ENCODE data around the gene FBXW5. TPM values are rescaled to one million over a fixed set of nuclear protein-coding genes. Genes with fewer than 3 reads are reported as not detected.

Gene FBXW5
- polyA plus RNA-seq, 1 donor: 41.2 TPM

DNA sequence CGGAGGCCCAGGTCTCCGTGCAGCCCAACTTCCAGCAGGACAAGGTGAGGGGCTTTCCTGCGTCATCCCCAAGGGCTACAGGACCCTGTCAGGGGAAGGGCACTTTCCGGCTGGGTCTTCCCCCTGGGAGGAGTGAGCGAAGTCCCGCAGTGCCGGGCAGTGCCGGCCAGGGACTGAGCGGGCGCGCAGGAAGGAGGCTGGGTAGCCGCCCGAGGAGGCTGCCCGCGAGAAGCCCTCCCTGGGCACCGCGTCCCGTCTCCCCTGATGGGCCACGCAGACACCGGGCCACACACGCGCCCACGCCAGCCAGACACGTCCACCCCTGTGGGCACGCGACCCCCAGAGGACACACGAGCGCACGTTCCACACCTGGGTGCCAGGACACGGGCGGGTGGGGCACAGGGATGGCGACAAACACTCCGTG is 33.1 kb upstream of the FBXW5 start:
- no peak for DNase-seq (ENCODE audit: low read depth)

DNA sequence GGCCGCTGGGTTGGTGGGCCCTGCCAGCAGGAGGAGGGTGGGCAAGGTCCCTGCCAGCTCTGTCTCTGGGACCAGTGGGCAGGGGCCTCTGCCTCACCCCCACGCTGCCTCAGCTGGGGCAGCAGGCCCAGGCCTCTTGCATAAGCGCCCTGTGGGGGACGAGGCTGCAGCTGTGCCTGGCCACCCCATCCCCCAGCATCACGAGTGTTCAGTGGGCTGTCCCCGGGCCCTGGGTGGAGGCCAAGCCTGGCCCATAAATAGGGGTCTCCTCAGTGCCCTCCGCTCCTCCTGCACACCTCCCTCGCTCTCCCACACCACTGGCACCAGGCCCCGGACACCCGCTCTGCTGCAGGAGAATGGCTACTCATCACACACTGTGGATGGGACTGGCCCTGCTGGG is 32.7 kb upstream of the FBXW5 start, which contains the start of gene PTGDS:
TSS of gene PTGDS (plus strand) at position 282 of the 400 bp plus-strand sequence. CDS start at position 357, 75 bp downstream.
- DNase-seq (ENCODE audit: low read depth): no peak

DNA sequence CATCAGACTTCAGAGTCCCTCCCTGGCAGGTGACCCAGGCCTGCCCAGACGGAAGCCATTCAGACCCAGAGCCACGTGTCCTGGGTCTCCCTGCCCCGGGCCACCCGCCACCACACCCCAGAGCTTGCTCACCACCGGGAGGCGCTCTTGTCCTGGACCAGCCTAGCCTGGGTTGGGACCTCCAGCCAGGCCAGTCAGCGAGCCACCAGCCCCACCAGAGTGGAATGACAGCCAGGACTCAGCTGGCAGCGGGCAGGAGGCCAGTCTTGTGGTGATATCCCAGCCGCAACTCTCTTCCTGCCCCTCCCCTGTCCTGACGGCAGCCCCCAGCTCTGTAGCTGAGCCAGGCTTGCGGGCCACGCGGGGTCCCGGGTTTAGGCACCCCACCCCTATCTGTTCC is 31.1 kb upstream of the FBXW5 start:
- no peak for DNase-seq (ENCODE audit: low read depth)

DNA sequence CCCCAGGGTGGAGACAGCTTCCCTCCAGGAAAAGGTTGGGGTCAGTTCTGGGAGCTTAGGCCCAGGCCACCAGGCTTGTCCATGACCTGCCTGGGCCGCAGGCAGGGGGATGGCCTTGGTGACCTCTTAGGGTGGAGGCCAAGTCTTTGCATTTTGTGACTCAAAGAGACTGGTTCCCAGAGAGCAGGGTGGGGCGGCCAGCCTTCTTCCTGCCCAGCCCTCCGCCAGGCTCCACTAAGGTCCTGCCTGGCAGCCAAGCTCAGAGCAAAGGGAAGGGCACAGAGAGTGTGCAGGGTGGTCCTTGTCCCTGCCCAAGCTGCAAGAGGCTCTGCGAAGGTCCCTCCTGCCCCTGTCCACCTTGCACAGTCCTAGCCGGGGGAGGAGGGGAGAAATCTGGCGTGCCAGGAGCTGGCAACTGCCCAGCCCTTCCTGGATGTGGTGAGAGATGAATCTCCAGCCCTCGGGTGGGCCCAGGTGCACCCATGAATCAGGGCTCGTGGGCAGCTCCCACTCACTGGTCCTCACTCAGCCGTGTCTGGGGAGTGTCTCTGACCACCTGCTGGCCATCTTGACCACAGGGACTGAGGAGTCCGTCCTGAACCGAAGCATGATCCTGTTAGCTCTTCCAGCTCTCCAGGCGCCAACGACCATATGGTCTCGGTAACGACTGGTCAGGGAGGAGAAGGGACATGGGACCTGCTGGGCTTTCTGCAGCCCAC is 30.4 kb upstream of the FBXW5 start:
- no peak for DNase-seq (ENCODE audit: low read depth)

DNA sequence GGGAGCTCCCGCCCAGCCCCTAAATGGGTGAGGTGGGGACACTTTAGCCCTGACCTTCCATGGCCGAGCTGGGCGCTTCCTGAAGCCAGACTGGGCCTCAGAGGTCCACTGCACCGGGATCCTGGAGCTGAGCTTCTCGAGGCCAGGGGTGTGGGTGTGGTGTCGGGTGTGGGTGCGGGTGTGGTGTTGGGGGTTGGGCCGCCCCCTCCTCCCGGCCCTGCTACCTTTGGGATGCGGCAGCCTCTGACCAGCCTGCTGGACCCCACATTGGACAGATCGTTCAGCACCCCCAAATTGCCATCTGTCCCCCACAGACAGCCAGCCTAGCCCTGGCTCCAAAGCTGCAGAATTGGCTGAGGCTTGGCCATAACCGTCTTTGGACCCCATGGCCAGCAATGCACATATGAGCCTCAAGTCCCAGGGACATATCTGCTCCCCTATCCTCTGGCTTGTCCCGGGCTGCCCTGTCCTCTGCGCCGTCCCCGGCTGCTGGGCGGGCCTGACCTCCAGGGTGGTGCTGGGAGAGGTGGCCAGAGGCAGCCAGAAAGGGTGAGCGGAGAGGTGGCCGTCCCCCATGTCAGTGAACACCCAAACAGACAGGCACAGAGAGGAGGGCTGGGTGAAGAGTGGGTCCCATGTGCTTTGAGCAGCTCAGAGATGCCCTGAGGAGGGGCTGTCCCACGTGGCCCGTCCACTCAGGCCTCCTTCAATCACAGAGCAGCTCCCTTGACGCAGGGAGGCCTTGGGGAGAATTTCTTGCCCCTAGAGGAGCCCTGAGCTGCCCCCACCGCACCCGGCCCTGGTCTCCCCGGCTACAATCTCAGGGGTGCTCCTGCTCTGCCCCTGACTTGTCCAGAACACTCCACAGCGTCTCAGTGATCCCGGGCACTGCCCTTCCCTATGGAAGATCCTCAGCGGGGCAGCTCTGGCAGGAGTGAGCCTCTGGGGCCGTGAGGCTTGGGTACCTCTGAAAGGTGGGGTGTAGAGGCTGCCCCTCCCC is 29.4 kb upstream of the FBXW5 start:
- no peak for DNase-seq (ENCODE audit: low read depth)

DNA sequence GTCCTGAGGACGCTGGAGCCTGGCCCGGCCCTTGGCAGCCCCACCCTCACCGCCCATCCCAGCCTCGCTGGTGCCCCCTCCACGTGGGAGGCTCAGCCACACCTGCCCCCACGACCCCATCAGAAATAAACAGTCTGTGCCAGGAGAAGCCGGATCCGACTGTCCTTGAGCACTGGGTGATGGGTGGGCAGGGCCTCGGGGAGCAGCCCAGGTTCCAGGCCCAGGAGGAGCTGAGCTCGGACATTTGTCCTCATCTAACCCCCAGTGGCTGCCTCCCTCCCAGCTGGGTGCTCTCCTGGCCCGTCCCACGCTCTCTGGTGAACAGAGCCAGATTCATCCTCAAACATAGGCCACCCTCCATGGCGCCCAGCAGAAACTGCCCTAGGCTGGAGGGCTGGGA is 28.2 kb upstream of the FBXW5 start:
- no peak for DNase-seq (ENCODE audit: low read depth)

DNA sequence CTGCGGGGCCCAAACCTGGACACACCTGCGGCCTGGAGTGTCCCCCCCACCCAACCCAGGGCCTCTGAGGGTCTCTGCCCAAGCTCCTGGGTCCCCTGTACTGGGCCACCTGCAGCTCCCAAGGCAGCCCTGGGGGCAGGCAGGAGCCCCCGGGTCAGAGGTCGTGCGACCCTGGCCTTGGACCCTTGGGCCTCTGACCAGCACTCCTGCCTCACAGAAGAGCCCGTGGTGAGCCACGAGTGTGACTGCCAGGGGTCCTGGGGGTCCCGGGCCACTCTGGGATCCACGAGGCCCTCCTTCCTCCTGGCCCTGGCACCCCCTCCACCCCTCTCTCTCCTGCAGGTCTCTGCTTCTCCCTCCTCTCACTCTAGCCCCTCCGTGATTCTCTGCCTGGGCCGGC is 27.8 kb upstream of the FBXW5 start:
- DNase-seq (ENCODE audit: low read depth): no peak

DNA sequence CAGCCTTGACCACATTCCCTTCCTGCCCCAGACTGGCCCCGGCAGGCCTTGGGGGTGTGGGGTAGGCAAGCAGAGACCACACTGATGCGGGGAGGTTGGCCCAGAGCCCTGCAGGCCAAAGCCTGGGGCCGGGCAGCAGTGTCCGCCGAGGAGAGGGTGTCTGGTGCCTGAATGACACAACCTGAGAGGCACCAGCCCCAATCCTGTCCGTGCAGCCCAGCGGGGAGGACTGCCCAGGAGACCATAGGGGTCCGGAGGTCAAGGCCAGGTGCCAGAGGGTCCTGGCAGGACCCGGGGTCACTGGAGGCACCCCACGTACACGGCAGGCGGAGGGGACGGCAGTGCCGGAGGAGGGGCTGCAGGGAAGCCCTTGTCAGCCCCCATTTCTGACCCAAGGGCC is 27.2 kb upstream of the FBXW5 start:
- no peak for DNase-seq (ENCODE audit: low read depth)

DNA sequence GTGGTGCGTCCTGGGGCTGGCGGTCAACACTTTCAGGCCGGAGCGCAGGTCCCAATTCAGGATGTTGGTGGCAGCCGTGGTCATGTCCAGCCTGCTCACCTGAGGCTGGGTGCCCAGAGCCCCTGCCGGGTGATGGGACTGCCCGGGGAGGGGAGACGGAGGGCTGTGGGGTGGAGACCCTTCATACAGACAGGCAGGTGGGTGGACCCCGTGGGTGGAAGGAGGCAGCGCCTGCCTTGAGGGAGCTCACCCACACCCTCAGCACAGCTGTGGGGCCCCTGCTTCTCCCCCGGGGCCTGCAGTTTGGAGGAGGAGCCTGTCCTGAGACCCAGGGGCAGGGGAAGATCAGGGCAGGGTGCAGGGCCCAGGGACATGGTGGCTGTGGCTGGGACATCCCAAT is 25.8 kb upstream of the FBXW5 start:
- no peak for DNase-seq (ENCODE audit: low read depth)

DNA sequence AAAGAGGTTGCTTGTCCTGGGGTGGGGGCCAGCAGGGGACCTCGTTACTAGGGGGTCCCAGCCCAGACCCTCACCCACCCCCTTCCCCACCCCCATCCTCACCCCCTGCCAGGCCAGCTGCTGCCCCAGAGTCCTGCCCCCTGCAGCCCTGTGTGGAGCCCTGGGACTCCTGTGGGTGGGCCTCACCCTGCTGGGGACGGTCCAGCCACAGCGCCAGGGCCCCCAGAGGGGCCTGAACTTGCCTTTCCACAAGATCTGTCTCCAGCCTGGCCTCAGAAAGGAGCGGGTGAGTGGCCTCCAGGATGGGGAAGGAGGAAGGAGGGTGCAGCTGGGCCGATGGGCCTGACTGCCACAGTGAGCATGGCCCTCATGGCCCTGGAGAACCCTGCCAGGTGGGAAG is 25.2 kb upstream of the FBXW5 start:
- no peak for DNase-seq (ENCODE audit: low read depth)

DNA sequence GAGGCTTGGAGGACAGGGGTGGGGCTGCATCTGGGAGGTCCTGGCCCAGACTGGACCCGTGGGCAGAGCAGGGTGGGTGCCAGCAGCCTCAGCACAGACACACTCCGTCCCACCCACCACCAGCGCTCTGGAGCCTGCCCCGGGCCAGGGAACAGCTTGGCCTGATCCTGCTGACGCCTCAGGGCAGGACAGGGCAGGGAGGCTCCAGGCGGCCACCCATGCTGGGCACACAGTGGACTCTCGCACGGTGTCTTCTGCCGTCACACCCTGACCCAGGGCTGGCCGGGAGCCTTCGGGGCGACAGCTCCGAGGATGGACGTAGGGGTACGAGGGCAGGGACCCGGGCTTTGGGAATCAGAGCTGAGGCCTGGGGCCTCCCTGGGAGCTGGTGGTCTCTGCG is 24.6 kb upstream of the FBXW5 start:
- no peak for DNase-seq (ENCODE audit: low read depth)

DNA sequence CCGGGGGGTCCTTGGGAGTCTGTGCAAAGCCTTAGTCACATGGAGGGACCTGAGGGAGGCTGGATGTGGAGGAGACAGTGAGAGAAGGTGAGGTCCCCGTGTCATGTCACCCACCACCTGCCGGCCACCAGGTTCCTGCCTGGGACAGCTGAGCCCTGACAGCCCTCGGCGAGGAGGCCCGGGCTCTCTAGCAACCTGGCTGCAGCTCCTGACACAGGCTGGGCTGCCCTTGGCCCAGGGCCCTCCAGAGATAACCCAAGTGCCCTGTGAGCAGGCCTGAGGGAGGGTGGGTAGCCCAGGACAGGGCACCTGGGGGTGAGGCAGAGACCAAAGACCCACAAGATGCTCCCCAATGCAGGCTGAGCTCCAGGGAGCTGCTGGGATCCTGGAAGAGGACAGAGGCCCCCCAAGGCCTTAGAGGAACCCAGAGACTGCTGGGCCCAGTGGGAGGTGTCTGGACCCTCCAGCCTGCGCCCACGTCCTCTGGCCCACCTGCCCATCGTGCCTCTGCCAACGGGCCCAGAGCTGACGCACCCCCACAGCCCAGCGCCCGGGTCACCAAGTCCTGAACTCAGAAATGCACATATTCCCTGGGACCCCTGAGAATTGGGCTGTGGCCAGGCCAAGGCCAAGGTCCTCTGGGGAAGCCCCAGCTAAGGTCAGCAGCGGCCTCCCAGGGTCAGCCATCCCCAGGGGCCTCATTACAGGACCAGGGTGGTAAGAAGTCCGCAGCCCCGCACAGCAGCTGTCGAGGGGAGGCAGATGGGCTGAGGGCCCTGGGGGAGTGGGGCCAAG is 24.0 kb upstream of the FBXW5 start:
- no peak for DNase-seq (ENCODE audit: low read depth)

DNA sequence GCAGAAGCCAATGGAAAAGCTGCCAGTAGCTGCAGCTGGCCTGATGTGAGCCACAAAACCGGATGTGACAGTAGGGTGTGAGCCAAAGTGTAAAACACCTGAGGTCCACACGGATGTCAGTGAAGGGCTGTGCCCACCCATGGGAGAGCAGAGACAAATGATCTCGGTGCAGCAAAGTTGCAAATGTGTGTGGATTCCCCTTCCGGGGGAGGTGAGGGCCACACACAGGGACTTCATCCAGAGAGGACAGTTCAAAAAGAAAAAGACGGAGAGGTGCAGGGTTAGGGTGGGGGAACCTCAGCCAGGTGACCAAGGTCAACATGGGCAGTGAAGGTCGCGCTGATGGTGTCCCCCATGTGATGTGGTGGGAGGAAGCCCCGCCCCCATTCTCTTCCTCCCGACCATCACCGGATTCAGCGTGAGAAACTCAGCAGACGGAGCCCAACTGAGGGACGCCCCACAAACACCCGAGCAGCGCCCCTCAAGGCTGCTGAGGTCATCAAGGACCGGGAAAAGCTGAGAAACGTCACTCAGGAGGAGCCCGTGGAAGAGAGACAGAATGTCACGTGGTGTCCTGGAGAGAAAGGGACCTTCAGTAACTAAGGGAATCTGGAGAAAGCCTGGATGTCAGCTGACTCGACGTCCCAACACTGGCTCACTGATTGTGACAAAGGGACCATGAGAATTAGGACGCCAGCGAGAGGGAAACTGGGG is 21.4 kb upstream of the FBXW5 start:
- no peak for DNase-seq (ENCODE audit: low read depth)

DNA sequence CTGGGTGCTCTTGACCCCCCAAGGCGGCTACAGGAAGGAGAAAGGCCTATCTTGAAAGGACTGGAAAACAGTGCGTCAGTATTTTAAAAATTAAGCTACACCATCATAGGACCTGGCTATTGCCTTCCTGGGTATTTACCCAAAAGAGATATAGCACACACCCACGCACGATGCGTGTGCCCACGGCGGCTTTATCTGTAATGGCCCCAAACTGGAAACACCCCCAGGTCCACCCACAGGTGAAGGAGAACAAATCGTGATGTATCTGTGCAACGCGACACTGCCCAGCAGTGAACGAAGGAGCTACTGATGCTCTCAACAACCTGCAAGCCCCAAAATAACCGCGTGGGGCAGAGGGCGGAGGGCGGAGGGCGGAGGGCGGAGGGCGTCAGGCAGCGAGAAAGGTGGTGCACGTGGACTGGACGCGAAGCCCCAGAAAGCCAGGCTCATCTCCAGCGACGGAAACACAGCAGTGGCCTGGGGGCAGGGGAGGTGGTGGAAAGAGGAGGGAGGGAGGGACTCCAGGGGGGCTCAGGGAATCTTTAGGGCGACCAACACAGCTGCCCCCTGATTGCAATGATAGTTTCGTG is 20.4 kb upstream of the FBXW5 start:
- DNase-seq (ENCODE audit: low read depth): no peak

DNA sequence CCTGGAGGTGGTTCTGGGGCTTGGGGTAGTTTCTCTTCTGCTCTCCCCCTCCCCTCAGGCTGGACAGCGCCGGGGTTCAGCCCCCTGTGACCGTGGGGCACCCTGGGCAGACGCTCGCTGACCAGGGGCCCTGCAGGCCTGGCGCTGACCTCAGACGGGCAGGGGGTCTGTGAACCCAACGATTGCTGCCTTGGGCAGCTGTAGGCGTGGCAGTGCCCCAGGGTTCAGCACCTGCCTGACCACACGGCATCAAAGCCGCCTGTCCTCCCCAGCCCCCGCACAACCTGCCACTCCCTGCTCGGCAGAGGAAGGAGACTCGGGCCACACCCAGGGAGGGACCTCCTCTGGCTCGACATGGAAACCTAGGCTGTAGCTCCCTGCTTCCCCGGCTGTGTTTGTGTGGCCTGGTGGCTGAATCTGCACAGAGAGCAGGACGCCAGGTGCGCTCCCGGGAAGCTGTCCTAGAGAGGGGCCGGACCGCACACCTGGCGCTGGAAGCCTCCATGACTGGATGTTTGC is 19.7 kb upstream of the FBXW5 start:
- no peak for DNase-seq (ENCODE audit: low read depth)

DNA sequence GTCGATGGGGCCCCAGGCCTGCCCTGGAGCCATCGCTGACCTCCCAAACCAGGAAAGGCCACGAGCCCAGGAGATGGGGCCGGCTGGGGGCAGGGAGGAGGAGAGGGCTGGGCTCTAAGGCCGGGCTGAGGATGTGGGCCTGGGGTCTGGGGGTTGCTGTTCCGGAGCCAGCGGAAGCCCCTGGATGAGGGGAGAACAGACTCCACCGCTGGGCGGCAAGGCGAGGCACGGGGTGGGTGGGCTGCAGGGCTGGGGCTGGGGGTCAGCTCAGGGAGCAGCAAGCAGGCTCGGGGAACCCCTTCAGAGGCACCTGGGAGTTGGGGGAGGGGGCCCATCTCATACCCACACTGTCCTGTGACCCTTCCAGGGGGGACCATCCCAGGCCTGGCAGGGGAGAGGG is 19.2 kb upstream of the FBXW5 start:
- no peak for DNase-seq (ENCODE audit: low read depth)

DNA sequence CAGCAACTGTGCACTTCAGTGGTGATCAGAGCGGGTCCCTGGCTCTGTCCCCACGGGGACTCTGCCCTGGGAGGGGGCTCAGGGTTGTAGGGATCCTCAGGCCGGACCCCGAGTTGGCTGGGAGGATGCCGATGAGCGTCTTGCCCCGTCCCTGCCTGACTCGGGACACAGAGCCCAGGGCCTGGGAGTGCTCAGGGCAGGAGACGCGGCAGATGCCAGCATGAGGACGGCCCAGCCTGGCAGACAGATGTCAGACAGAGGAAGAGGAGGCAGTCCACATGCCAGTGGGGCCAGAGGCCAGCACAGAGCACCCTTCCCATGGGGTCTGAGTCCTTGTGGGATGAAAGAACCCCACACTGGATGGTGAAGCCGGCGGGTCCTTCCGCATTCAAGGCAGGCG is 18.8 kb upstream of the FBXW5 start:
- no peak for DNase-seq (ENCODE audit: low read depth)

DNA sequence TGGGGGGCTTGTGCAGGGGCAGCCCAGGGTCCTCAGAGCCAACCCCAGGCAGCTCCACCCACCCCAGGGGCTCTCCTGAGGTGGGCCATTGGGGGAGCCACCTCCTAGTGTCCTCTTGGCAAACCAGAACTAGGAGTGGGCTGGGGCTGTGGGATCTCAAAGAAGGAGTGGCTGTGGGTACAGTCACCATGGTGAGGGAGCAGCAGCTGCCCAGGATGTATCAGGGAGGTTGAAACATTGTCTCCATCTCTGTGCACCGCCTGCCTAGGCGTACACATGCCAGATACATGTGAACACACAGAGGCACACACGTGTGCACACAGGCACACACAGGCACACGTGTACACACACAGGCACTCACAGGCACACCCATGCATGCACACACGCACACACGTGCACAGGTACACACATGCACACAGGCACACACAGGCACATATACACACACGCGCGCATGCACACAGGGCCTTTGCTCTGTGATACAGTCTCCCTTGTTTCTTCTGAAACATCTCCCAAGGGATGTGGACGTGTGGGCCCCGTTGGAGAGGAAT is 18.2 kb upstream of the FBXW5 start:
- DNase-seq (ENCODE audit: low read depth): no peak

DNA sequence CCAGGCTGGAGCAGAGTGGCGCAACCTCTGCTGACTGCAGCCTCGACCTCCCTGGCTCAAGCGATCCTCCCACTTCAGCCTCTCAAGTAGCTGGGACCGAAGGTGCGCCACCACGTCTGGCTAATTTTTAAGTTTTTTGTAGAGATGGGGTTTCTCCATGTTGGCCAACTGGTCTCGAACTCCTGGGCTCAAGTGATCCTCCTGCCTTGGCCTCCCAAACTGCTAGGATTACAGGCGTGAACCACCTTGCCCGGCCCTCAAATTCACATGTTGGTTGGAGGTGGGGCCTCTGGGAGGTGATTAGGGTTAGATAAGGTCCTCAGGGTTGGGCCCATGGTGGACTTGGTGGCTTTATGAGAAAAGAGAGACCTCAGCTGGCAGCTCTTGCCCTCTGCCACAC is 17.6 kb upstream of the FBXW5 start:
- no peak for DNase-seq (ENCODE audit: low read depth)

DNA sequence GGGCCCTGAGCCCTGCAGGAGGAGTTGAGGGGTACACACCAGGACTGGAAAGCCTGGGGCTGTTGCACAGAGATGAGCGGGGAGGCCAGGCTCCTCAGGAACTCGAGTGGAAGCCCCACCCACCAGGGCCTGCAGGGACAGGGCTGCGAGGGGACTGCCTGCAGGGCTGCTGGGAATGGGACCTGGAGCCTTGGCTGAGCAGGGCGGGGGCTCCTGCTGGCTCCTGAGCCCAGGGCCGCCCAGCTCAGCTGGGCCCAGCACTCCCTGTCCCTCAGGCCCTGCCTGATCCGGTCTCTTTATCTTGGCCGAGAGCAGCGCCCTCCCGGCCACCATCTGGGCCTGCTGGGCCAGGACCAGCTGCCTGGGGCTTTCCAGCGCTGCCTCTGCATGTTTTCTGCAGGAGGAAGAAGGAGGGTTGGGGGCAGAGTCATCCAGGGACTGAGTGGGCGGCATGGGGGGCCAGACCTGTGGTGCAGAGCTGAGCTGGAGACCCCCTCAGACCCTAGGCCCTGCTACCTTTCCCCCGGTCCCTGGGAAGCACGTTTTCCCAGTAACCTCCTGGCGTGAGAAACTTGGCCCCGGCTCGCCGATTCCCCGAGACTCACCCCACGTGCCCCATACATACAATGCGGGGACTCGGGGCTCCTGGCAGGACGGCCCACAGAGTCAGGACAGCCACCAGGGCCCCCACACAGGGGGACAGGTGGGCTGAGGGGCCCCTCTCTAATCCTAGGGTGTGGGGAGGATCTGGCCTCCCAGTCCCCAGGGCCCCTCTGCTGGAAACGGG is 16.9 kb upstream of the FBXW5 start:
- no peak for DNase-seq (ENCODE audit: low read depth)

Measured in forelimb muscle (tissue), 1 donor.